ENCODE data around the gene RHBDL1. TPM values are rescaled to one million over a fixed set of nuclear protein-coding genes. Genes with fewer than 3 reads are reported as not detected.

Gene RHBDL1
- total and polyA plus RNA-seq, 10 of the 15 experiments (the other 5 are each of a cell fraction or from before 2014, with no cell fraction given): 0.04 to 1.3 (median 0.65) TPM; not detected in 5

- H3K27ac ChIP-seq (ENCODE audit: control insufficient read depth, insufficient read depth): peak overlapping the region; percentile 80
- peak overlapping the region; percentile 92 for H3K4me2 ChIP-seq (ENCODE audit: control insufficient read depth, insufficient read depth)
- peaks cover 19% of the 10 kb centered on the region for H3K79me2 ChIP-seq (ENCODE audit: control insufficient read depth, insufficient read depth, low read length)
- no peaks in the 10 kb centered on the region for H4K20me1 ChIP-seq (ENCODE audit: control insufficient read depth, insufficient read depth)
- POLR2A ChIA-PET: interaction anchor here (1.0 to 1.2 kb wide), 2 partner anchors 13 to 19 kb away, joined by 3 to 4 read pairs; partner anchors contain the start of genes METTL26 and RHOT2
- no peaks in the 10 kb centered on the region for H3K9me3 ChIP-seq (replicated peaks; ENCODE audit: control insufficient read depth, insufficient read depth, low read length)
- FAIRE-seq (no peak), DNase-seq (ENCODE audit: low read depth, low spot score) (no peak), ATAC-seq (peak; percentile 22)
- CTCF ChIA-PET: interaction anchor here (2.4 to 3.1 kb wide), 2 partner anchors 13 to 18 kb away, joined by 11 read pairs; partner anchors contain the start of genes METTL26 and RHOT2
- peak overlapping the region; percentile 92 for H3K9ac ChIP-seq (ENCODE audit: control insufficient read depth, insufficient read depth, low read length)
- WGBS (ENCODE audit: insufficient coverage, insufficient replicate concordance, low lambda C conversion rate, missing lambda C conversion rate): 3% methylated on average over 19 of the region's 44 CpGs
- TF ChIP-seq SKIL (IDR thresholded peaks at IDR 0.05; ENCODE audit: low read depth, poor library complexity, severe bottlenecking) (no peak), IRF5 (IDR thresholded peaks at IDR 0.05; ENCODE audit: borderline replicate concordance) (no peak), CHD4 (IDR thresholded peaks at IDR 0.05) (no peak), YY1 (IDR thresholded peaks at IDR 0.05; ENCODE audit: low read depth, low read length) (no peak), CBFB (IDR thresholded peaks at IDR 0.05; ENCODE audit: low read depth) (no peak), FOXM1 (IDR thresholded peaks at IDR 0.05; ENCODE audit: low read depth, low read length) (no peak), HDAC6 (IDR thresholded peaks at IDR 0.05; ENCODE audit: unreplicated experiment) (no peak), PAX8 (IDR thresholded peaks at IDR 0.05) (no peak), CHD2 (IDR thresholded peaks at IDR 0.05; ENCODE audit: borderline replicate concordance, low read depth, low read length) (no peak), NRF1 (conservative IDR thresholded peaks at IDR 0.05; ENCODE audit: low read depth, low read length) (no peak), ZNF274 (IDR thresholded peaks at IDR 0.05; ENCODE audit: insufficient read depth, insufficient read length) (no peak), ZBTB11 (CRISPR knock-in tag; IDR thresholded peaks at IDR 0.05) (no peak), HDGF (IDR thresholded peaks at IDR 0.05) (no peak), NFIC (IDR thresholded peaks at IDR 0.05; ENCODE audit: low read depth, low read length) (no peak), BRCA1 (IDR thresholded peaks at IDR 0.05; ENCODE audit: low read depth, low read length) (no peak), IRF4 (IDR thresholded peaks at IDR 0.05; ENCODE audit: low read depth, low read length) (no peak), TCF12 (IDR thresholded peaks at IDR 0.05; ENCODE audit: low read depth, low read length) (no peak), SMAD5 (IDR thresholded peaks at IDR 0.05; ENCODE audit: low read depth) (no peak)
- RAD21 ChIA-PET (ENCODE audit: unreplicated experiment): interaction anchor here (3.4 kb wide), 1 partner anchor 13 kb away, joined by 13 read pairs; the partner anchor contains the start of gene METTL26
- peaks cover 0 to 3% of the 10 kb centered on the region in 2 experiments; a peak in 2 of 4 replicates for H3K36me3 ChIP-seq (ENCODE audit: control insufficient read depth in 2 of 2, insufficient read depth in 2 of 2, low read length in 1 of 2)
- H2AFZ ChIP-seq (ENCODE audit: control insufficient read depth, low read depth, low read length): peak overlapping the region; percentile 76
- in situ Hi-C loops (cut with MboI): no loop called here
- SMC1A ChIA-PET (ENCODE audit: uncharacterized antibody, unreplicated experiment): no interaction called here
- peaks cover 9% of the 10 kb centered on the region for H3K4me1 ChIP-seq (ENCODE audit: control insufficient read depth, insufficient read depth, low read length)
- H3K4me3 ChIP-seq: peak overlapping the region; percentile 70
- intact Hi-C loops (cut with micrococcal nuclease; ENCODE audit: unreplicated experiment): no loop called here
- BruUV-seq (replicated peaks): no TSS peak
- H3K27me3 ChIP-seq (replicated peaks in 1 of 2; ENCODE audit: control insufficient read depth in 2 of 2, insufficient read depth in 2 of 2, low read length in 1 of 2): no peaks in the 10 kb centered on the region
Measured at GRCh38 chr16:649631-650030, 25.8 kb upstream of the RHBDL1 start.
